HEK293 (cell line): ENCODE measurements around the gene PALM.

ENCODE experiments used
- CTCF ChIA-PET: fragments of 350-600 bp; formaldehyde crosslinking; extraction: SDS; loops from one replicate; lab custom pipeline; 2021; ENCODE audit warnings: antibody characterized with exemption; lab: Yijun Ruan, JAX
- POLR2A ChIA-PET: fragments of 300-600 bp; formaldehyde crosslinking; extraction: SDS; loops from one replicate; lab custom pipeline; 2020; ENCODE audit warnings: antibody characterized with exemption, inconsistent platforms; lab: Yijun Ruan, JAX
- H3K27ac ChIP-seq: fragments of 200-500 bp; sonication (Bioruptor generic); 2 replicates; pipeline ENCODE4 v1.5.1; 2014; ENCODE audit warnings: low read depth, low read length, control low read depth, inconsistent platforms; ENCODE audit errors: extremely low read depth
- H3K36me3 ChIP-seq, 2 experiments: fragments of 200-500 bp in 1 of 2; sonication (Bioruptor generic) in 1 of 2; 1 replicate in 1 of 2; 2 replicates in 1 of 2; pipeline ENCODE4 v1.5.1; 2014 to 2017; ENCODE audit warnings: inconsistent platforms in 2 of 2, low read length in 2 of 2; ENCODE audit not compliant: control insufficient read depth in 2 of 2, insufficient read depth in 1 of 2
- H3K4me1 ChIP-seq: fragments of 200-500 bp; sonication (Bioruptor generic); 2 replicates; pipeline ENCODE4 v1.5.1; 2014; ENCODE audit warnings: mild to moderate bottlenecking, low read length, inconsistent platforms; ENCODE audit not compliant: control insufficient read depth, insufficient read depth
- H3K4me3 ChIP-seq: 2 replicates; pipeline ENCODE4 v1.5.1; 2011; ENCODE audit warnings: low read depth, mild to moderate bottlenecking, control low read depth, low read length, moderate library complexity
- H3K9me3 ChIP-seq: fragments of 200-500 bp; sonication (Bioruptor generic); 2 replicates; pipeline ENCODE4 v1.5.1; 2014; ENCODE audit warnings: low read depth, low read length, inconsistent platforms; ENCODE audit not compliant: control insufficient read depth, insufficient read depth
- BCL6B ChIP-seq: fragments of 450-650 bp; formaldehyde crosslinking; IDR thresholded peaks from 2 replicates; pipeline ENCODE4 v1.5.1; 2017; ENCODE audit warnings: missing biosample characterization, missing genetic modification characterization
- GLIS1 ChIP-seq: fragments of 450-650 bp; formaldehyde crosslinking; IDR thresholded peaks from 2 replicates; pipeline ENCODE4 v1.5.1; 2016; ENCODE audit warnings: missing biosample characterization, missing genetic modification characterization
- KLF1 ChIP-seq: fragments of 450-650 bp; formaldehyde crosslinking; IDR thresholded peaks from 2 replicates; pipeline ENCODE4 v1.5.1; 2016; ENCODE audit warnings: missing biosample characterization, missing genetic modification characterization
- KLF9 ChIP-seq: fragments of 450-650 bp; formaldehyde crosslinking; IDR thresholded peaks from 2 replicates; pipeline ENCODE4 v1.5.1; 2016; ENCODE audit warnings: missing biosample characterization, missing genetic modification characterization, low read depth
- OVOL3 ChIP-seq: fragments of 450-650 bp; formaldehyde crosslinking; IDR thresholded peaks from 2 replicates; pipeline ENCODE4 v1.5.1; 2016; ENCODE audit warnings: missing biosample characterization, missing genetic modification characterization
- SCRT2 ChIP-seq: fragments of 450-650 bp; formaldehyde crosslinking; IDR thresholded peaks from 2 replicates; pipeline ENCODE4 v1.5.1; 2016; ENCODE audit warnings: missing biosample characterization, missing genetic modification characterization
- TSHZ1 ChIP-seq: fragments of 450-650 bp; formaldehyde crosslinking; IDR thresholded peaks from 2 replicates; pipeline ENCODE4 v1.5.1; 2016; ENCODE audit warnings: missing biosample characterization, missing genetic modification characterization, borderline replicate concordance
- YY2 ChIP-seq: fragments of 450-650 bp; formaldehyde crosslinking; IDR thresholded peaks from 2 replicates; pipeline ENCODE4 v1.5.1; 2016; ENCODE audit warnings: missing biosample characterization, missing genetic modification characterization
- ZBTB1 ChIP-seq: fragments of 450-650 bp; formaldehyde crosslinking; IDR thresholded peaks from 2 replicates; pipeline ENCODE4 v1.5.1; 2016; ENCODE audit warnings: missing biosample characterization, missing genetic modification characterization
- ZBTB21 ChIP-seq: fragments of 450-650 bp; formaldehyde crosslinking; IDR thresholded peaks from 2 replicates; pipeline ENCODE4 v1.5.1; 2017; ENCODE audit warnings: missing biosample characterization, missing genetic modification characterization
- ZNF121 ChIP-seq: fragments of 450-650 bp; formaldehyde crosslinking; IDR thresholded peaks from 2 replicates; pipeline ENCODE4 v1.5.1; 2016; ENCODE audit warnings: missing biosample characterization, missing genetic modification characterization
- ZNF214 ChIP-seq: fragments of 450-650 bp; formaldehyde crosslinking; IDR thresholded peaks from 2 replicates; pipeline ENCODE4 v1.5.1; 2017; ENCODE audit warnings: missing biosample characterization, mild to moderate bottlenecking, missing genetic modification characterization, borderline replicate concordance
- ZNF223 ChIP-seq: fragments of 450-650 bp; formaldehyde crosslinking; IDR thresholded peaks from 2 replicates; pipeline ENCODE4 v1.5.1; 2016; ENCODE audit warnings: missing biosample characterization, missing genetic modification characterization
- ZNF280D ChIP-seq: fragments of 450-650 bp; formaldehyde crosslinking; IDR thresholded peaks from 2 replicates; pipeline ENCODE4 v1.5.1; 2016; ENCODE audit warnings: missing biosample characterization, missing genetic modification characterization
- ZNF341 ChIP-seq: fragments of 450-650 bp; formaldehyde crosslinking; IDR thresholded peaks from 2 replicates; pipeline ENCODE4; 2016; ENCODE audit warnings: low read depth, missing biosample characterization, missing genetic modification characterization
- ZNF600 ChIP-seq: fragments of 450-650 bp; formaldehyde crosslinking; IDR thresholded peaks from 2 replicates; pipeline ENCODE4 v1.5.1; 2016; ENCODE audit warnings: missing biosample characterization, missing genetic modification characterization
- ZNF610 ChIP-seq: fragments of 450-650 bp; formaldehyde crosslinking; IDR thresholded peaks from 2 replicates; pipeline ENCODE4 v1.5.1; 2016; ENCODE audit warnings: missing biosample characterization, missing genetic modification characterization, borderline replicate concordance
- ZNF624 ChIP-seq: fragments of 450-650 bp; formaldehyde crosslinking; IDR thresholded peaks from 2 replicates; pipeline ENCODE4 v1.5.1; 2017; ENCODE audit warnings: missing biosample characterization, missing genetic modification characterization
- ZNF660 ChIP-seq: fragments of 450-650 bp; IDR thresholded peaks from 2 replicates; pipeline ENCODE4 v1.5.1; 2018; ENCODE audit warnings: missing biosample characterization, mild to moderate bottlenecking, missing genetic modification characterization
- ZNF677 ChIP-seq: fragments of 450-650 bp; IDR thresholded peaks from 2 replicates; pipeline ENCODE4 v1.5.0; 2018; ENCODE audit warnings: missing biosample characterization, mild to moderate bottlenecking, missing genetic modification characterization, moderate library complexity
- ZNF692 ChIP-seq: fragments of 450-650 bp; formaldehyde crosslinking; IDR thresholded peaks from 2 replicates; pipeline ENCODE4 v1.5.1; 2016; ENCODE audit warnings: missing biosample characterization, missing genetic modification characterization

Gene PALM

GRCh38 chr19:791007-791566 is 82.4 kb downstream of the PALM start:
- H3K4me3 ChIP-seq: no peak overlapping the region
- no peaks in the 10 kb centered on the region for H3K36me3 ChIP-seq
- ChIA-PET CTCF (interaction anchor here (0.6 kb wide), 1 partner anchor 292 kb away, joined by 4 read pairs; no protein-coding TSS in a partner anchor), POLR2A (no interaction called here)
- peaks cover 2% of the 10 kb centered on the region; the same call in 1 of the 2 replicates for H3K4me1 ChIP-seq
- no peak for TF ChIP-seq ZNF600 (tag by site-specific recombination)
- no peak for TF ChIP-seq ZBTB21 (tag by site-specific recombination)
- no peak for TF ChIP-seq ZNF280D
- TF ChIP-seq ZNF677: no peak
- TF ChIP-seq YY2 (tag by site-specific recombination): no peak
- TF ChIP-seq ZNF214 (tag by site-specific recombination): no peak
- TF ChIP-seq ZNF223 (tag by site-specific recombination): no peak
- TF ChIP-seq SCRT2 (tag by site-specific recombination): no peak
- no peaks in the 10 kb centered on the region for H3K9me3 ChIP-seq
- H3K27ac ChIP-seq: no peak overlapping the region

GRCh38 chr19:791567-792305 is 83.0 kb downstream of the PALM start:
- H3K36me3 ChIP-seq: no peaks in the 10 kb centered on the region
- H3K4me1 ChIP-seq: peaks cover 2% of the 10 kb centered on the region; the same call in 1 of the 2 replicates
- TF ChIP-seq KLF1 (peak; percentile 43), GLIS1 (tag by site-specific recombination) (peak; percentile 84), ZNF660 (tag by site-specific recombination) (no peak), ZBTB1 (tag by site-specific recombination) (no peak), KLF9 (tag by site-specific recombination) (no peak)
- no peak overlapping the region for H3K4me3 ChIP-seq
- POLR2A ChIA-PET: no interaction called here
- no peaks in the 10 kb centered on the region for H3K9me3 ChIP-seq
- H3K27ac ChIP-seq: no peak overlapping the region
- CTCF ChIA-PET: interaction anchor here (0.6 kb wide), 1 partner anchor 291 kb away, joined by 4 read pairs; no protein-coding TSS in a partner anchor

GRCh38 chr19:792306-792885 is 83.7 kb downstream of the PALM start:
- POLR2A ChIA-PET: no interaction called here
- CTCF ChIA-PET: interaction anchor here (0.6 kb wide), 1 partner anchor 22 kb away, joined by 4 read pairs; no protein-coding TSS in a partner anchor
- TF ChIP-seq OVOL3 (tag by site-specific recombination) (no peak), ZBTB21 (tag by site-specific recombination) (no peak), TSHZ1 (tag by site-specific recombination) (no peak), BCL6B (tag by site-specific recombination) (no peak), ZNF624 (tag by site-specific recombination) (no peak), ZNF121 (tag by site-specific recombination) (no peak), ZNF610 (no peak), ZNF692 (tag by site-specific recombination) (no peak), ZNF341 (tag by site-specific recombination) (no peak)

More at GRCh38 chr19:792306-792885, 83.7 kb downstream of the PALM start:
- H3K27ac ChIP-seq: no peak overlapping the region
- H3K36me3 ChIP-seq: no peaks in the 10 kb centered on the region
- H3K4me3 ChIP-seq: no peak overlapping the region
- H3K4me1 ChIP-seq: peaks cover 2% of the 10 kb centered on the region; the same call in 1 of the 2 replicates
- H3K9me3 ChIP-seq: no peaks in the 10 kb centered on the region
